ENCODE results near the gene PRPF40A.

The PRPF40A gene

GRCh38 chr2:152613235-152613634, 104.0 kb downstream of the PRPF40A start:
- no peak for DNase-seq

DNA sequence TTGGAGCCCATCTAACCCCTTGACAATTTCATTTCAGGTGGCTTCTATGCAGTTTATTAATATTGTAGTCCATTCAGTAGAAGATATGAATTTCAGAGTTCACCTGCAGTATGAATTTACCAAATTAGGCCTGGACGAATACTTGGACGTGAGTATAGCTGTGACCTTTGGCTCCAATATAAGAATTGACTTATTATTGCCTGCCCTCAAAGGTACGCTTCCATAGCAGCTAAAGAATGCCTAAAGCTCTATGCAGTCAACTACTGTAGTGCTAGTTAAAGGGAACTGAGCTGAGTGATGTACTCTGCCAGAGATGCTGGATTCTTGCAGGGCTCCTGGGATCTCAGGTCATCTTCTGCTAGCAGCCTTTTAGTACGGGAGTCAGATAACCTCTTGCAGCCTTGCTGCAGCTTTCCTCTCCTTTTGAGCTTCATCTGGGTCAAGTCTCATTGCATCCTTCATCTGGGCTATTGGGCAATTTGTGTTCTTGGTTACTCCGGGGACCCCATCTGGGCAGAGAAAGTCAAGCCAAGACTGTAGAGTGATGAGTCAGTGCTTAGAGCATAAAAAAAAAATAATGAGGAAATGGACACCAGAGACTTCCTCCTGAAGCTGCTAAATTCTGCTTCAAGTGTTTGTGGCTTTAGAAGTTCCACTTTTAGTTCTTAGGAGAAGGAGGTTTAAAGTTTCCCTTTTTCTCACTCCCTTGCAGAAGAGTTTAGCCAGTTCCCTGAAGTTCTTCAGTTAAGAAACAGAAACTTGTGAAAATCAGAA, 105.6 kb downstream of the PRPF40A start:
- DNase-seq: peak; percentile 53

- no peak for DNase-seq
Measured at GRCh38 chr2:152609699-152610098, 107.6 kb downstream of the PRPF40A start.

- no peak for DNase-seq
Measured at GRCh38 chr2:152609154-152609553, 108.1 kb downstream of the PRPF40A start.

DNA sequence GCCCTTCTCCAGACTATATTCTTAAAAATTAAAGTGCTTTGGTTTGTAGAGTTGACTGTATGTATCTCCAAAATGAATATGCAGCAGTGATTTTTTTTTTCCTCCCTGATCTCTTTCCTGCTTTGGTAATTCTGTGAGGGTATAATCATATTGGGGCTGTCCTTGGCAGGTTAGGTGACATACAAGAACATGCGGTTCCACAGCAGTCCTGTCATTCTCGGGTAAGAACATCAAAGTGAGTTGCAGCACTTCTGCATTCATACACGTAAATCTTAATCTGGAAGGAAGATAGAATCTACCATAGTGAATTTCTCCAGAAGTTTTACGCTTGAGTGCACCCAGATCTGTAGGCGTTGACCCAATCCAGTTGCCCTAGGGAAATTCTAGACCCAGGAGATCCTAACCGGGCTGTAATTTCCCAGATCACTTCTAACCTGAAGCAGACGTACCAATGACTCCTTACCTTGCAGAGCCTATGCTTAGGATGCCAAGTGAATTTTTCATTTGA, 109.4 kb downstream of the PRPF40A start:
- no peak for DNase-seq

DNA sequence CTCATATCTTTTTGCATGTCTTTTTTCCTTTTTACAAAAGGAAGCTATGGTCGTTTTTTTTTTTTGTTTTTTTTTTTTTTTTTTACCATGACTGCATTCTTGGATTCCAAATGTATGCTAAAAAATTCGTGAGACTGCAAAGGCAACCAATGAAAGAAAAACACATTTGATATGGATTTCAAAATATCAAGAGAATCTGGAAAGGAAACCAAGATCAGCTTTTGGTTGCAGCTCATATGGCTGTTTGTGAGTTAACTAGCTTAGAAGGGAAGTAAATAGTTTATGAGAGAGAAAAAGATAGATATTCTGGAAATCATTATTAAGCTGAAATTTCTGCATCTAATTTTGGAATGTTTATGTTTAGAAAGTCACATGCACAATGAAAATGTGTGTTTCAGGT, 110.3 kb downstream of the PRPF40A start:
- DNase-seq: no peak

GRCh38 chr2:152606081-152606480, 111.2 kb downstream of the PRPF40A start:
- DNase-seq: no peak

GRCh38 chr2:152603166-152603565, 114.1 kb downstream of the PRPF40A start:
- no peak for DNase-seq

GRCh38 chr2:152602750-152603149, 114.5 kb downstream of the PRPF40A start:
- DNase-seq: no peak
